ENCODE results near the gene AUTS2.

The AUTS2 gene

DNA sequence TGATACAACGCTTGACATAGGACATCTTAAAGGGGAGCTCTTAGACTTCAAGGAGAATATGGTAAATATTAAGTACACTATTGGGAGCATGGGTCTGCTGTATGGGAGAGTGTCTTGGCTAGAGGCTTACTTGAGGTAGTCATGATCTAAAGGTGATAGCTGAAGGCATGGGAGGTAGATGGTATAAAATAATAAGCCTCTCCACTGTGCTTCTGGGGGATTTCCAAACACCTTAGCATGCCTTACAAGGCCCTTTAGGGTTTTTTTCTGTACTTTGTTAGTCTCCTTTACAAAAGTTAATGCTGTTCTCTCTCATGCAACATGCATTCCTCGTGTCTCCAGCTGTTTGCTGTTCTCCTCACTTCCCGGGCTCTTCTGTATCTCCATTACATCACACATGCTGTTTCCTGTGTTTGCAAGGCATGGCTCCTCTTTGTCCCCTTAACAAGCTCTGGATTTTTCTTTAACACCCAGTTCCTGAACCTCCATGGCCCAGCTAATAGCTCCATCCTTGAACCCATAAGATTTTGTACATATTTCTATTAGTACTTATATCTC lies 449.7 kb downstream of the AUTS2 start:
- DNase-seq, result no peak

- no peak for DNase-seq
Observed at GRCh38 chr7:70051726-70052125, 453.5 kb downstream of the AUTS2 start.

GRCh38 chr7:70052691-70053090 lies 454.4 kb downstream of the AUTS2 start:
- no peak for DNase-seq

DNA sequence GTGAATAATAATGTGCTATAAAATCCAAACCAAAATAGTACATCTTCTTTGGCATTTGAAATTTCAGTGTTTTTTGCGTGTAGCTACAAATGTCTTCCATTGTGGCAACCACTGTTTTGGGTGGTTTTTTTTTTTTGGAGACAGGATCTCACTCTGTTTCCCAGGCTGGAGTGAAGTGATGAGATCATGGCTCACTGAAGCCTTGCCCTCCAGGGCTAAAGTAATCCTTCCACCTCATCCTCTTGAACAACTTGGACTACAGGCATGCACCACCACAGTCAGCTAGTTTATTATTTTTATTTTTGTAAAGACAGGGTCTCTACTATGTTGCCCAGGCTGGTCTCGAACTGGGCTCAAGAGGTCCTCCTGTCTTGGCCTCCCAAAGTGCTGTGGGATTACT lies 455.1 kb downstream of the AUTS2 start:
- DNase-seq, result no peak

- no peak for DNase-seq
Observed at GRCh38 chr7:70053989-70054388, 455.7 kb downstream of the AUTS2 start.

DNA sequence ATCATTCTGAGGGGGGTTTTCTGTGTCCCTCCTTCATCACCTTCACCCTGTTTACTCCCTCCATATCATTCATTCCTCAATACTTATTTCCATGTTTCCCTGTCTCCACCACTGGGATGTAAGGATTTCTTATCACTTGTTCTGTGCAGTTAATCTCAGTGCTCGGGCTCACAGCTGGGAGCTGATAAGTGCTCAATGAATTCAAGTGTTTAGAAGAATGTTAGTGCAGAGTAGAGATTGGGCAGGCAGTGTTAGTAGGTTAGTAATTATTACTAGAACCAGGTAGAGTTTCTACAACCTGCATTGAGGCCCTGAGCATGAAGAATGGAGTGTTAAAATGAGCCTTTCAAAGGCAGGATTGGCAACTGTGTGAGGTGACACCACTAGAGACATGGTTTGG lies 458.1 kb downstream of the AUTS2 start:
- DNase-seq, result no peak

DNA sequence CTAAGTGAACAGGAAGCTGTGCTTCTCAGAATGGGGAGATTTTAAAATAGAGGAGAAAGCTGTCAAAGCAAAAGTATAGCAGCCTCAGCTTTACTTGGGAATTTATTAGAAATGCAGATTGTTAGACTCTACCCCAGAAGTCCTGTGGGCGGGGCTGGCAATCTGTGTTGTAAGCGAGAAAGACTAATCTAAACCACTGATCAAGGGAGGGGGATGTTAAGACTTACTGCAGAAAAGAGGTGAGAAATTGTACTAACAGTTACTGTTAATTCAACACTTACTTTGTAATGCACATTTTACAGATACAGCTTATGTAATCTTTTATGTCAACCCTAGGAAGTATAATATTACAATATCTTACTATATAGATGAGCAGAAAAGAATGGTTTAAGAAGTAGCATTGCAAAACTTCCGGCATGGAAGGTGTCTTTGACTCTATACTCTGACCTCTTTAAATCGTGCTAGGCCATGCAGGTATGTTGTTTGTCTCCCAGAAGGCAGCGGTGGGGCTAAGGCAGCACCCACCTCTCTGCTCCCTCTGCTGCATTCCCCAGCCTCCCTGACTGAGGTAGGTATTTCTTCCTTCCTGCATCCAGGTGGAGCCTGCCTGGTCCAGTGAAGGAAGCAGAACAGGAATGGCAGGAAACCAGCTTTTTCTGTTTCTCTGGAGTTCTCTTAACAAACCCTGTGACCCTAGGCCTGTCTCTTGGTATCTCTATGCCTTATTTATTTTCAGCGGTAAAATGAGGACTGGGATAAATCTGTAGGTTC lies 462.2 kb downstream of the AUTS2 start:
- DNase-seq, result no peak

GRCh38 chr7:70063371-70063770 lies 465.1 kb downstream of the AUTS2 start:
- no peak for DNase-seq

DNA sequence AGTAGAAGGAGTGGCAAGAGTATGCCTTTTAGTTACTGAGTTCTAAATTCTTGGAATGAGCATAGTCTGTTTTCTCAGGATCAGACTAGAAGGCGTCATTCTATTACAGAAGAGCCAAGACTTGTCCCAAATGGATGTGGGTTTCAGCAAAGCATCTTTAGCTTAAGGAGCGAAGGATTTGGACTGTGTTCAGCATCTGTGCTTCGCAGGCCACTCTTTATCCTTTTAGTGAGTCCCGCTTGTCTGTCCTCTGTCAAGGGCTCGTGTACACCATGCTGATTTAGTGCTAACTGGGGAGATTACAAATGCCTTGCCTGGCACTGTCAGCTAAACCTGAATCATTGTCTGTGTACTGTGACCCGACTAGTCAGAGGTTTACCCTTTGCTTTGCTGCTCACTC lies 465.7 kb downstream of the AUTS2 start:
- no peak for DNase-seq

GRCh38 chr7:70066844-70067243 lies 468.6 kb downstream of the AUTS2 start:
- DNase-seq, result no peak

GRCh38 chr7:70068531-70068930 lies 470.3 kb downstream of the AUTS2 start:
- DNase-seq, result no peak

- no peak for DNase-seq
Observed at GRCh38 chr7:70069977-70070376, 471.7 kb downstream of the AUTS2 start.

GRCh38 chr7:70071766-70072165 lies 473.5 kb downstream of the AUTS2 start:
- no peak for DNase-seq

- DNase-seq, result no peak
Observed at GRCh38 chr7:70072220-70072619, 473.9 kb downstream of the AUTS2 start.

DNA sequence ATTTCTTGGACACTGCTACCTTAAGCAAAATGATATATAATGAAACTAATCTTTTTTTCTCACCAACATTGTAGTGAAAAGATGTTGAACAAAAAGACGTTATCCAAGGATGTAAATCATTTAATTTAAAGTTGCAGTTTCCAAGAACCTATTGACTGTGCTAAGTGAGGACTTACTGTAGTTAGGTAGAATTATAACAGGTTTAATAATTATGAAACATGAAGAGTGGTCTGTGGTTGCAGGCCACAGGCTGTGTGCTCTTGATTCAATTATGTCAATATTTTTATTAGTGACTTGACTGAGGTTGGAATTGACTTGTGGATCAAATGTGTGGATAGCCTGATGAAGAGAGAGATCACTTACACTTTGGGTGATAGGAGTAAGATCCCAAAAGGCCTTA lies 478.1 kb downstream of the AUTS2 start:
- DNase-seq, result no peak

DNA sequence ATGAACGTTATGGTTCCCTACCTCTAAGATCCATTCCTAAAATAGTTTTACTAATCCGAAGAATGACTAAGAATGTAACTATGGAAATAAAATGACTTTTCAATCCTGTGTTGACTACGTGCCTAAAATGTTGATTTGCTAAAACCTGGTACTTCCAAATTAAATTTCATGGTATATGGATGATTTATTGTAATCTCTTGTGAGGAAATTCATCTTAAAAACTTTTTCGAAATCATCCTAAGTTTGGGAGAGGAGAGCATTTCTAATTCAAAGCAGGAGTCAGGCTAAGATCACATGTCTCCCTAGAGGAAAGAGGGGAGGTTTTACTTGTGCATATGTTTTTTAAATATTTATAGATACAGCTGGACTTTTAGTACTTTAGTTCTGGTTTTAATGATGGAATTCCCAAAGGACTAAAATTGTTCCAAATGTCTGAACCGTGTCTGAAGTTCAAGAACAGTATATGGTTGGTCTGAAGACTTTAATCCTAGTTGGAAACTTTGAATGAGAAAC lies 483.9 kb downstream of the AUTS2 start:
- DNase-seq, result no peak

DNA sequence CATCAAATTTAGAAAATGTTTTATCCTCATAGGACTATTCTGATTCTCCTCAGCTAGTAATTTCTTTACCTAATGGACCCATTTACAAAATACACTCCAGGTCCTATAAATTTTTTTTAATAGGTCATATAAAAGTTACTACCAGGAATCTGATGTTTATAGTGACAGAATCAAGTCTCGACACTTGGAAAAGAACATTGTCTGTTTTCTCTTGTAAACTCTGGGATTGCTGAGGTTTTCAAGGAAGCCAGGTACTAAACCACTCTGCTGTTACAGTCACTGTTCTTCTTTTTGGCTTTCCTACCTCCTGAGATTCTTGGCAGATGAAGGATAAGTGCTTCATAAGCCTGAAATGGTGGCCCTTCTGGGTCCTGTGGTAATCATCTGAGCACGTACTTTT lies 493.1 kb downstream of the AUTS2 start:
- no peak for DNase-seq

DNA sequence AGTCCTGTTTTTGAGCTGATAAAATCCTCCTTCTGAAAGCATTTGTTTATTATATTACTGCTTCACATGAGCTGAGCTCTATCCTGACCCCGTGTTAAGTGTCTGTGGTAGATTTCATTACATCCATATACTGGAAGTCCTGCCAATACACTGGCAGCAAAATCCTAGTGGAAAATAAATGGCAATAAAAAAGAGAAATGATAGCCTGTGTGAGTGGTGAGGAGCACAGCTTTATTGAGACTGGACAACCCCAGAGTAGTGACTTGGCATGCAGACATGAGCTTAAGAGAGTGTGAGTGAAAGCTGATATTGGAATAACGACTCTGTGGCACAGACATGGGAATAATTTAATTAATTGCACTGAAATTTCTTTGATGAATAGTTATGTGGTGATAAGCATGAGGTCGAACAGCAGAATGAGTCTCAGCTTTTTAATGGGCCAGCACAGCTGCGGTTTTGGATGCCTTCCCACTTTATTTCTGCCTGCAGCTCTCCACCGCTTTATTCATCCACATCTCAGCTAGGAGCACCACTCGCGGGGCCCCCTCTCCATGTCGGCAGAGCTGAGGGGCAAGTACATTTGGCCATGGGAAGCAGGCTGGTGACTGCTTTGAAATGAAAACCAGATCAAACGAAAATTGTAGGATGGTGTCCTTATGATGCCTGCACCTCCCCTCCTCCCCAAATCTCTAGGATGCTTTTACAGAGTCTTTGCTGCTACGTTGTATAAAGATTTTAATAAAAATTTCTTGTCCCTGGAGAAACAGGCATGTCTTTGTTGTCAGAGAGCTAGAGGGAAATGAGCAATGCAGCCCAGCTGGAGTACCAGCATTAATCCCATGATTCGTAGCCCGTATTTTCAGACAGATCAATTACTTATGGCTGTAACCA lies 494.3 kb downstream of the AUTS2 start:
- no peak for DNase-seq

- DNase-seq, result no peak
Observed at GRCh38 chr7:70093205-70093904, 495.1 kb downstream of the AUTS2 start.

GRCh38 chr7:70094831-70095230 lies 496.6 kb downstream of the AUTS2 start:
- DNase-seq, result no peak

- no peak for DNase-seq
Observed at GRCh38 chr7:70097645-70098044, 499.4 kb downstream of the AUTS2 start.

DNA sequence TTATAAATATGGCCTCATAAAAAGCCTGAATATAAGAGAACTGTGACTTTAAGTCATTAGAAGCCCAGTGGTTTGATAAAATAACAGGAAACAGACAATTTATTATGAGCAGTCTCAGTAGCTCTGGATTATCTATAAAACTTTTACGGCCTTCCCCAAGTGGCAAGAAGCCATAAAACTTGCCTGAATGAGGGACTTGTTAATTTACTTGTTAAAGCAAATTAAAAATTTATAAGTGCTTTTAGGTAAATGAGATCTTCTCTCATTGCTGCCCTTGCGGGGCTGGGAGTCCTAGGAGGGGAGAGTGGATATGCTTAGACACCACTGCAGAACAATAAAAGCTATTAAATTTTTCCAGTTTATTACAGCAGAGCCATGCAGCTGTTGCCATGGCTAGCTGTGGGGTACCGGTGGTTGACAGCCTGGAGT lies 499.9 kb downstream of the AUTS2 start:
- no peak for DNase-seq
